Measurements from ENCODE around the gene KIF1A. TPM values are rescaled to one million over a fixed set of nuclear protein-coding genes. Genes with fewer than 3 reads are reported as not detected.
"Not testable (repeated sequence)": the region's sequence is repeated elsewhere in the genome, so short reads cannot be mapped to it uniquely, and the experiment has no call there.

KIF1A gene
- total and polyA plus RNA-seq, 10 of the 15 experiments (the other 5 are each of a cell fraction or from before 2014, with no cell fraction given), result 0.04 to 0.95 (median 0.06) TPM; not detected in 5

DNA sequence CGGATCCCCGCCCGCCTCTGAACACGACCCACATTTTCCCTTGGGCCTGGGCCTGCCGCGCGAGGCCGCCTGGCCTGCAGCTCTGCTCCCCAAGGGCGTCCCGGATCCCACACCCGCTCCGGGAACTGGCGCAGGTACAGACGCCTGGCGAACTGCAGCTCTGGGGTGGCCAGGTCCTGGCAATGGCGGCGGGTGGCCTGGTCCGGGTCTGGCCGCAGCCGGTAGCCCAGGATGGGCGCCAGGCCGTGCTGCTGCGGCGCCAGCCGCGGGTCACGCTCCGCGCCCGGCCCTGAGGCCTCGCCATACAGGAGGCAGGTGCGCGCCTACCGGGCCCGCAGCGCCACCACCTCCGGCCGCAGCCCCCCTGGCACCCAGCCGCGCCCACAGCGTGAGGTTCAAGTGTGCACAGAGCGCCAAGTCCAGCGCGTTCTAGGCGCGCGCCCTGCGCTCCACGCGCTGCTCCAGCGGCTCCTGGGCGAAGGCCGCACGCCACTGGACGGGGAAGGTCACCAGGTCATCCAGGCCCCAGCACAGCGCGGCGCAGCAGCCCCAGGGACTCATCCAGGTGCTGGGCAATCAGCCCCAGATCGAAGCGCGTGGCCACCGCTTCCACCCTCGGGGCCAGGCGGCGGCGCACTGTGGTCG, 118.8 kb downstream of the KIF1A start:
- CTCF ChIA-PET, result no interaction called here
- POLR2A ChIA-PET, result no interaction called here
- ATAC-seq (no peak), DNase-seq (ENCODE audit: low read depth, low spot score) (no peak), FAIRE-seq (no peak)
- WGBS (ENCODE audit: insufficient coverage, insufficient replicate concordance, low lambda C conversion rate, missing lambda C conversion rate), result 86% methylated on average over 58 of the region's 67 CpGs
- no TSS peak for BruUV-seq (replicated peaks)
- SMC1A ChIA-PET (ENCODE audit: uncharacterized antibody, unreplicated experiment), result no interaction called here
- Histone ChIP-seq H3K79me2 (ENCODE audit: control insufficient read depth, insufficient read depth, low read length) (no peaks in the 10 kb centered on the region), H3K4me2 (ENCODE audit: control insufficient read depth, insufficient read depth) (no peak overlapping the region), H3K36me3 (ENCODE audit: control insufficient read depth in 2 of 2, insufficient read depth in 2 of 2, low read length in 1 of 2) (no peaks in the 10 kb centered on the region), H4K20me1 (ENCODE audit: control insufficient read depth, insufficient read depth) (no peaks in the 10 kb centered on the region), H3K9ac (ENCODE audit: control insufficient read depth, insufficient read depth, low read length) (no peak overlapping the region), H3K27ac (ENCODE audit: control insufficient read depth, insufficient read depth) (no peak overlapping the region), H2AFZ (ENCODE audit: control insufficient read depth, low read depth, low read length) (no peak overlapping the region), H3K4me3 (no peak overlapping the region), H3K9me3 (replicated peaks; ENCODE audit: control insufficient read depth, insufficient read depth, low read length) (no peaks in the 10 kb centered on the region), H3K4me1 (ENCODE audit: control insufficient read depth, insufficient read depth, low read length) (no peaks in the 10 kb centered on the region), H3K27me3 (replicated peaks in 1 of 2; ENCODE audit: control insufficient read depth in 2 of 2, insufficient read depth in 2 of 2, low read length in 1 of 2) (peaks cover 0 to 2% of the 10 kb centered on the region in 2 experiments; a peak in 1 of 4 replicates)
- RAD21 ChIA-PET (ENCODE audit: unreplicated experiment), result no interaction called here
- TF ChIP-seq, protein P1, sequence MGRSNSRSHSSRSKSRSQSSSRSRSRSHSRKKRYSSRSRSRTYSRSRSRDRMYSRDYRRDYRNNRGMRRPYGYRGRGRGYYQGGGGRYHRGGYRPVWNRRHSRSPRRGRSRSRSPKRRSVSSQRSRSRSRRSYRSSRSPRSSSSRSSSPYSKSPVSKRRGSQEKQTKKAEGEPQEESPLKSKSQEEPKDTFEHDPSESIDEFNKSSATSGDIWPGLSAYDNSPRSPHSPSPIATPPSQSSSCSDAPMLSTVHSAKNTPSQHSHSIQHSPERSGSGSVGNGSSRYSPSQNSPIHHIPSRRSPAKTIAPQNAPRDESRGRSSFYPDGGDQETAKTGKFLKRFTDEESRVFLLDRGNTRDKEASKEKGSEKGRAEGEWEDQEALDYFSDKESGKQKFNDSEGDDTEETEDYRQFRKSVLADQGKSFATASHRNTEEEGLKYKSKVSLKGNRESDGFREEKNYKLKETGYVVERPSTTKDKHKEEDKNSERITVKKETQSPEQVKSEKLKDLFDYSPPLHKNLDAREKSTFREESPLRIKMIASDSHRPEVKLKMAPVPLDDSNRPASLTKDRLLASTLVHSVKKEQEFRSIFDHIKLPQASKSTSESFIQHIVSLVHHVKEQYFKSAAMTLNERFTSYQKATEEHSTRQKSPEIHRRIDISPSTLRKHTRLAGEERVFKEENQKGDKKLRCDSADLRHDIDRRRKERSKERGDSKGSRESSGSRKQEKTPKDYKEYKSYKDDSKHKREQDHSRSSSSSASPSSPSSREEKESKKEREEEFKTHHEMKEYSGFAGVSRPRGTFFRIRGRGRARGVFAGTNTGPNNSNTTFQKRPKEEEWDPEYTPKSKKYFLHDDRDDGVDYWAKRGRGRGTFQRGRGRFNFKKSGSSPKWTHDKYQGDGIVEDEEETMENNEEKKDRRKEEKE (IDR thresholded peaks at IDR 0.05), result no peak
- no peak for TF ChIP-seq ZNF622 (IDR thresholded peaks at IDR 0.05)
- TF ChIP-seq FOS (IDR thresholded peaks at IDR 0.05; ENCODE audit: borderline replicate concordance, extremely low read depth, insufficient read length), result no peak
- in situ Hi-C loops (cut with MboI) (no loop called here), intact Hi-C loops (cut with micrococcal nuclease; ENCODE audit: unreplicated experiment) (loop anchor here (10.0 kb wide), 1 partner anchor 186 kb away; no protein-coding TSS in a partner anchor)

DNA sequence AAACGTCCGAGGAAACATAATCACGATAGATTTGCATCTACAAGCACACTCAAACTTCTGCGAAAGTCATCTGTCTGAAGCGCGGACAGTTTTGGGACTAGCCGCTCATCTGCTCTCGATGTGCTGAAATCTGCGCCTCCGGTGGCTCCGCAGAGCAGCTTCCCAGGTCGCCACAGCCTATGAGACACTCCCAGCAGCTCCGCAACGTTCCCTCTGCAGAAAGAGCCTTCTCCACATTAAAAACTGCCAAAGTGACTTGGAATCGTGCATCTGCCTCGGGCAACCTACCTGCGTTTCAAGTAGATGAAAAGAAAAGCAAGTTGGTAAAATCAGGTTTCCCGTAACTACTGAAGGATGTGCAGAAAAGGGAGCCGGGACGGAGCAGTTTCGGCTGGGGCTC, 119.4 kb downstream of the KIF1A start:
- H3K36me3 ChIP-seq (ENCODE audit: control insufficient read depth in 2 of 2, insufficient read depth in 2 of 2, low read length in 1 of 2); H2AFZ ChIP-seq (ENCODE audit: control insufficient read depth, low read depth, low read length); H3K27ac ChIP-seq (ENCODE audit: control insufficient read depth, insufficient read depth); CTCF ChIA-PET; POLR2A ChIA-PET; H3K4me3 ChIP-seq; H3K4me1 ChIP-seq (ENCODE audit: control insufficient read depth, insufficient read depth, low read length); ATAC-seq; BruUV-seq (replicated peaks); H3K9ac ChIP-seq (ENCODE audit: control insufficient read depth, insufficient read depth, low read length); in situ Hi-C loops (cut with MboI); H4K20me1 ChIP-seq (ENCODE audit: control insufficient read depth, insufficient read depth); RAD21 ChIA-PET (ENCODE audit: unreplicated experiment); H3K9me3 ChIP-seq (replicated peaks; ENCODE audit: control insufficient read depth, insufficient read depth, low read length); DNase-seq (ENCODE audit: low read depth, low spot score); FAIRE-seq; H3K27me3 ChIP-seq (replicated peaks in 1 of 2; ENCODE audit: control insufficient read depth in 2 of 2, insufficient read depth in 2 of 2, low read length in 1 of 2); H3K4me2 ChIP-seq (ENCODE audit: control insufficient read depth, insufficient read depth); SMC1A ChIA-PET (ENCODE audit: uncharacterized antibody, unreplicated experiment); H3K79me2 ChIP-seq (ENCODE audit: control insufficient read depth, insufficient read depth, low read length): not testable (repeated sequence)
- WGBS (ENCODE audit: insufficient coverage, insufficient replicate concordance, low lambda C conversion rate, missing lambda C conversion rate), result 60% methylated on average over 15 of the region's 21 CpGs
- intact Hi-C loops (cut with micrococcal nuclease; ENCODE audit: unreplicated experiment), result loop anchor here (10.0 kb wide), 1 partner anchor 186 kb away; no protein-coding TSS in a partner anchor

DNA sequence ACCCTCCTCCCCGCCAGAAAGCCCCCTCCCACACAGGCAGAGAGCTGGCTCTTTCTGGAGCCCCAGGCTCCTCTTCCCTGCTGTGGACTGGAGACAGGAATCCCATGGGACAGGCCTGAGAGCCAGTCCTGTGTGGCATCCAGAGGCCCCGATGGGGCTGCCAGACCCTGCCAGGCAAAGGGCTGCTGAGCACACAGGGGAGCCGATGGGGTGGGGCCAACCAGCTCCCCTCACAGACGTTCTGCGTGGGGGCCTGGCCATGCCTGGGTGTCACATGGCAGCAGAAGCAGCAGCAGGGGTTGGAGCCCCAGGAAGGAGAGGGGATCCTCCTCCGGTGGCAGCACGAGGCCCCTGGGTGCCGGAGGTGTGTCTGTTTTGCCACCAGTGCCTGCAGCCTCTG, 120.2 kb downstream of the KIF1A start:
- ATAC-seq; H3K4me3 ChIP-seq; CTCF ChIA-PET; H3K9me3 ChIP-seq (replicated peaks; ENCODE audit: control insufficient read depth, insufficient read depth, low read length); FAIRE-seq; H3K79me2 ChIP-seq (ENCODE audit: control insufficient read depth, insufficient read depth, low read length); H3K4me2 ChIP-seq (ENCODE audit: control insufficient read depth, insufficient read depth); H2AFZ ChIP-seq (ENCODE audit: control insufficient read depth, low read depth, low read length); H4K20me1 ChIP-seq (ENCODE audit: control insufficient read depth, insufficient read depth); BruUV-seq (replicated peaks); H3K27me3 ChIP-seq (replicated peaks in 1 of 2; ENCODE audit: control insufficient read depth in 2 of 2, insufficient read depth in 2 of 2, low read length in 1 of 2); H3K36me3 ChIP-seq (ENCODE audit: control insufficient read depth in 2 of 2, insufficient read depth in 2 of 2, low read length in 1 of 2); H3K27ac ChIP-seq (ENCODE audit: control insufficient read depth, insufficient read depth); POLR2A ChIA-PET; H3K9ac ChIP-seq (ENCODE audit: control insufficient read depth, insufficient read depth, low read length); in situ Hi-C loops (cut with MboI); SMC1A ChIA-PET (ENCODE audit: uncharacterized antibody, unreplicated experiment); H3K4me1 ChIP-seq (ENCODE audit: control insufficient read depth, insufficient read depth, low read length); DNase-seq (ENCODE audit: low read depth, low spot score): not testable (repeated sequence)
- WGBS (ENCODE audit: insufficient coverage, insufficient replicate concordance, low lambda C conversion rate, missing lambda C conversion rate), result 42% methylated on average over 8 of the region's 8 CpGs
- intact Hi-C loops (cut with micrococcal nuclease; ENCODE audit: unreplicated experiment), result loop anchor here (10.0 kb wide), 1 partner anchor 185 kb away; no protein-coding TSS in a partner anchor
- RAD21 ChIA-PET (ENCODE audit: unreplicated experiment), result interaction anchor here (0.8 kb wide), 1 partner anchor 186 kb away, joined by 4 read pairs; no protein-coding TSS in a partner anchor
